Measurements from ENCODE around the gene NME4.
"Not testable (repeated sequence)": the region's sequence is repeated elsewhere in the genome, so short reads cannot be mapped to it uniquely, and the experiment has no call there.

Gene NME4

GRCh38 chr16:378113-378820, 18.7 kb upstream of the NME4 start:
- not testable (repeated sequence) for DNase-seq

GRCh38 chr16:378821-379182, 18.2 kb upstream of the NME4 start:
- no peak for DNase-seq

- DNase-seq, result no peak
Measured at GRCh38 chr16:379183-379960, 17.6 kb upstream of the NME4 start.

- DNase-seq, result no peak
Measured at GRCh38 chr16:379961-380761, 16.8 kb upstream of the NME4 start.

GRCh38 chr16:380762-381011, 16.3 kb upstream of the NME4 start:
- DNase-seq, result no peak

GRCh38 chr16:381012-381788, 15.8 kb upstream of the NME4 start:
- no peak for DNase-seq

- no peak for DNase-seq
Measured at GRCh38 chr16:381789-382717, 14.9 kb upstream of the NME4 start, which contains the start of gene PGAP6. Gene PGAP6, minus strand, starts transcription at chr16:381978. Its CDS starts 157 bp downstream, at chr16:381821.

- no peak for DNase-seq
Measured at GRCh38 chr16:383326-384051, 13.5 kb upstream of the NME4 start.

GRCh38 chr16:386641-387156, 10.3 kb upstream of the NME4 start:
- DNase-seq, result no peak

- not testable (repeated sequence) for DNase-seq
Measured at GRCh38 chr16:387761-388666, 9.0 kb upstream of the NME4 start.

GRCh38 chr16:389352-389751, 7.6 kb upstream of the NME4 start:
- DNase-seq, result no peak

GRCh38 chr16:391885-392335, 5.1 kb upstream of the NME4 start:
- peak; percentile 89 for DNase-seq

GRCh38 chr16:392450-393030, 4.5 kb upstream of the NME4 start:
- no peak for DNase-seq

GRCh38 chr16:396199-396598, 800 bp upstream of the NME4 start:
- no peak for DNase-seq

GRCh38 chr16:396605-397004, 394 bp upstream of the NME4 start:
- DNase-seq, result no peak

GRCh38 chr16:397736-398332, 835 bp downstream of the NME4 start:
- DNase-seq, result peak; percentile 74

GRCh38 chr16:398561-399339, 1.8 kb downstream of the NME4 start:
- DNase-seq, result no peak
